DND-41 (cell line): ENCODE data around the gene RNF103.

Experiments used
- ATAC-seq: fragments of 200-7000 bp; cut with Tn5 transposase; 3 replicates; pipeline ENCODE4 v1.9.1; 2021; ENCODE audit warnings: low read depth; ENCODE audit not compliant: insufficient read depth
- DNase-seq: peaks from one replicate; pipeline ENCODE4 v3.0.0-alpha.2; 2020
- H2AFZ ChIP-seq: 2 replicates; pipeline ENCODE4 v1.6.0; 2012; ENCODE audit warnings: low read depth, low read length
- H3K27ac ChIP-seq: 2 replicates; pipeline ENCODE4 v1.5.1; 2012; ENCODE audit warnings: low read length, inconsistent platforms
- H3K27me3 ChIP-seq: fragments of 200-600 bp; sonication (generic); 2 replicates; pipeline ENCODE4 v1.6.0; 2012; ENCODE audit warnings: low read length, mild to moderate bottlenecking, inconsistent platforms; ENCODE audit not compliant: insufficient read depth, poor library complexity
- H3K36me3 ChIP-seq: 2 replicates; pipeline ENCODE4 v1.5.1; 2012; ENCODE audit warnings: low read length, inconsistent platforms; ENCODE audit not compliant: insufficient read depth
- H3K4me1 ChIP-seq: 2 replicates; pipeline ENCODE4 v1.5.1; 2012; ENCODE audit warnings: mild to moderate bottlenecking, low read length; ENCODE audit not compliant: insufficient read depth
- H3K4me2 ChIP-seq: 2 replicates; pipeline ENCODE4 v1.6.0; 2012; ENCODE audit warnings: mild to moderate bottlenecking, moderate library complexity, low read length, inconsistent platforms; ENCODE audit not compliant: insufficient read depth
- H3K4me3 ChIP-seq, 2 experiments: fragments of 200-600 bp in 1 of 2; shearing (Covaris generic) in 1 of 2; 2 replicates each; pipeline ENCODE4 v1.5.1; 2012 to 2016; ENCODE audit warnings: inconsistent platforms in 2 of 2, low read length in 2 of 2, mild to moderate bottlenecking in 2 of 2, low read depth in 1 of 2, moderate library complexity in 1 of 2
- H3K79me2 ChIP-seq: 2 replicates; pipeline ENCODE4 v1.6.0; 2012; ENCODE audit warnings: low read length, inconsistent platforms; ENCODE audit not compliant: insufficient read depth
- H3K9ac ChIP-seq: 2 replicates; pipeline ENCODE4 v1.6.0; 2012; ENCODE audit warnings: low read depth, mild to moderate bottlenecking, inconsistent platforms, low read length, moderate library complexity
- H3K9me3 ChIP-seq: 2 replicates; pipeline ENCODE4 v1.5.1; 2012; ENCODE audit warnings: low read length, moderate library complexity, mild to moderate bottlenecking, inconsistent platforms; ENCODE audit not compliant: insufficient read depth, severe bottlenecking
- H4K20me1 ChIP-seq: 2 replicates; pipeline ENCODE4 v1.6.0; 2012; ENCODE audit warnings: low read length; ENCODE audit not compliant: insufficient read depth
- EZH2 ChIP-seq: IDR thresholded peaks from 3 replicates; pipeline ENCODE4 v1.6.1; 2012; ENCODE audit warnings: borderline replicate concordance, low read depth, mild to moderate bottlenecking, moderate library complexity, low read length, inconsistent platforms; ENCODE audit not compliant: severe bottlenecking
- TF ChIP-seq, protein P1 (sequence below): IDR thresholded peaks from 2 replicates; pipeline ENCODE4 v1.5.1; 2012; ENCODE audit warnings: borderline replicate concordance, low read length, moderate library complexity, mild to moderate bottlenecking; ENCODE audit not compliant: poor library complexity, severe bottlenecking; ENCODE audit errors: extremely low read depth

Gene RNF103

DNA sequence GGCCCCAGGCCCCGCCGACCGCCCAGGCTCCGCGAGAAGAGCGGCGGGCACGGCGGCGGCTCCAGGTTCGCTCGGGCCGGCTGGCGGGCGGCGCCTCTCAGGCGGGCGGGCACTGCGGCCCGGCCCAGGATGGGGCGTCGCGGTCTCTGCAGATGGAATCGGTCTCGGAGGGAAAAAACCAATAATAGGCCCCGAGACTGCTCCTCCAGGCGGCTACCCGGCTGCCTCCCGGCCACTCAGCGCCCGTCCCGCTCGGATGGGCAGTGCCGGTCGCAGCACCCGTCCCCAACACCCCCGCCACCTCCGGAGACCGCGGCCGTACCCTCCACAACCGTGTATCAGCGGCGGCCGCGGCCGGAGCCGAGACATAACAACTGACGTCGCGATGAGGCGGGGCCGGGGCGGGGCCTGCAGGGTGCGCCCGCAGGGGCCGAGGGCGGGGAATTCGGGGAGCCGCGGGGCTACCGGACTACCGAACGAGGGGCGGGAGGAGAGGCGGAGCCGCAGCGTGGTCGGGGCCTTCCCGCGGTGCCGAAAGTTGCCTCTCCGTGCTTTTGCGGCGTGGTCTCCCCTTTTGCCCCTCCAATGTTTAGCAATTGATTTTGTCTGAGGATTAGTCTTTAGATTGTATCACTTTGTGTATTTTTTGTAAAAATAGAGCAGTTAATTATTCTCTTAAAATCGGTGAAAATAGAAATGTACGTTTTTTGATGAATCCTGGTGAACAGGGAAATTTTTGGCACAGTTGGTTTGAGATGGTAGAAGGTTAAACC is at the start of gene RNF103:
Gene RNF103, minus strand, starts transcription at position 372 of the 773 bp plus-strand sequence. CDS start 979 bp downstream, outside the sequence.
- Histone ChIP-seq H3K9me3 (no peaks in the 10 kb centered on the region), H3K4me2 (peak within 1 kb of the TSS; percentile 83), H3K27ac (peak within 1 kb of the TSS; percentile 81), H3K9ac (peak within 1 kb of the TSS; percentile 89), H3K79me2 (peaks cover 48% of the 10 kb centered on the region), H3K4me3 (peak within 1 kb of the TSS; percentile 88 to 89), H3K4me1 (peaks cover 30% of the 10 kb centered on the region), H4K20me1 (peaks cover 19% of the 10 kb centered on the region), H3K36me3 (peaks cover 16% of the 10 kb centered on the region), H2AFZ (peak within 1 kb of the TSS; percentile 89), H3K27me3 (no peaks in the 10 kb centered on the region)
- DNase-seq, result peak; percentile 94
- no peak for TF ChIP-seq EZH2
- TF ChIP-seq, protein P1, sequence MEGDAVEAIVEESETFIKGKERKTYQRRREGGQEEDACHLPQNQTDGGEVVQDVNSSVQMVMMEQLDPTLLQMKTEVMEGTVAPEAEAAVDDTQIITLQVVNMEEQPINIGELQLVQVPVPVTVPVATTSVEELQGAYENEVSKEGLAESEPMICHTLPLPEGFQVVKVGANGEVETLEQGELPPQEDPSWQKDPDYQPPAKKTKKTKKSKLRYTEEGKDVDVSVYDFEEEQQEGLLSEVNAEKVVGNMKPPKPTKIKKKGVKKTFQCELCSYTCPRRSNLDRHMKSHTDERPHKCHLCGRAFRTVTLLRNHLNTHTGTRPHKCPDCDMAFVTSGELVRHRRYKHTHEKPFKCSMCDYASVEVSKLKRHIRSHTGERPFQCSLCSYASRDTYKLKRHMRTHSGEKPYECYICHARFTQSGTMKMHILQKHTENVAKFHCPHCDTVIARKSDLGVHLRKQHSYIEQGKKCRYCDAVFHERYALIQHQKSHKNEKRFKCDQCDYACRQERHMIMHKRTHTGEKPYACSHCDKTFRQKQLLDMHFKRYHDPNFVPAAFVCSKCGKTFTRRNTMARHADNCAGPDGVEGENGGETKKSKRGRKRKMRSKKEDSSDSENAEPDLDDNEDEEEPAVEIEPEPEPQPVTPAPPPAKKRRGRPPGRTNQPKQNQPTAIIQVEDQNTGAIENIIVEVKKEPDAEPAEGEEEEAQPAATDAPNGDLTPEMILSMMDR, result no peak
- ATAC-seq, result peak; percentile 90

GRCh38 chr2:86673011-86673410 is 49.3 kb upstream of the RNF103 start:
- TF ChIP-seq, protein P1, result no peak
- no peak for TF ChIP-seq EZH2
- H3K9me3 ChIP-seq, result no peaks in the 10 kb centered on the region
- H3K4me2 ChIP-seq, result no peak overlapping the region
- no peak overlapping the region for H3K27ac ChIP-seq
- no peaks in the 10 kb centered on the region for H3K79me2 ChIP-seq
- H3K4me1 ChIP-seq, result no peaks in the 10 kb centered on the region
- no peak for DNase-seq
- no peaks in the 10 kb centered on the region for H3K27me3 ChIP-seq
- no peak overlapping the region for H2AFZ ChIP-seq
- no peaks in the 10 kb centered on the region for H3K36me3 ChIP-seq
- no peak for ATAC-seq
- no peak overlapping the region for H3K9ac ChIP-seq
- no peaks in the 10 kb centered on the region for H4K20me1 ChIP-seq
- H3K4me3 ChIP-seq, result no peak overlapping the region

DNA sequence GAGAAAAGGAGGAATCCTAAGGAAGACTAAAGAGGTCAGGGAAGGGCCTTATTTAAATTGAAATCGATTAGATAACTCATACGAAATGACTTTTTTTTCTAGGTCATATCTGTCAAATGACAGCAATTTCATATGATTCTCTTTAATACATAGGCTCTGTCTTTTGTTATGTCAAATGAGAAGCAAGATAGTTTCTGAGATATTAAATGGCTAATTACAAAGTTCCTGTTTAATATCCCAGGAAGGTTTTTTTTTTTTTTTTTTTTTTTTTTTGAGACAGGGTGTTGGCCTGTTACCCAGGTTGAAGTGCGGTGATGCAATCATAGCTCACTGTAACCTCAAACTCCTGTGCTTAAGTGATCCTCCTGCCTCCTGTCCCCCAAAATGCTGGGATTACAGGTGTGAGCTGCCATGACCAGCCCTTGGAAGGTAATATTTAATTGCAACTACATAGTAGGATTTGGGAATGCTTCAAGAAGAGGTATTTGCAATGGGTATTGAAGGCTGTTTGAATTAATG is 48.4 kb upstream of the RNF103 start:
- Histone ChIP-seq H3K27ac (no peak overlapping the region), H3K9ac (no peak overlapping the region), H3K79me2 (no peaks in the 10 kb centered on the region), H3K36me3 (no peaks in the 10 kb centered on the region), H3K27me3 (no peaks in the 10 kb centered on the region), H4K20me1 (no peaks in the 10 kb centered on the region), H3K9me3 (no peaks in the 10 kb centered on the region), H3K4me1 (no peaks in the 10 kb centered on the region), H2AFZ (no peak overlapping the region), H3K4me2 (no peak overlapping the region), H3K4me3 (no peak overlapping the region)
- DNase-seq (no peak), ATAC-seq (no peak)
- TF ChIP-seq, protein P1, result no peak
- no peak for TF ChIP-seq EZH2
